Left lung (tissue), 10 donors: ENCODE measurements around the gene ERBB4. TPM values are rescaled to one million over a fixed set of nuclear protein-coding genes. Genes with fewer than 3 reads are reported as not detected.

ENCODE experiments used
- ATAC-seq: fragments of 200-7000 bp; cut with Tn5 transposase; one replicate; pipeline ENCODE4 v1.9.1; 2020; ENCODE audit warnings: moderate library complexity
- DNase-seq, 4 donors: peaks; one replicate each; pipeline ENCODE4 v3.0.0-alpha.2; 2013 to 2020
- H3K27ac ChIP-seq, 2 donors: fragments of 200-600 bp; sonication (generic) in 1 of 2; one replicate each; pipeline versions ENCODE4 v1.5.0 to v1.8.0; 2020 to 2021
- H3K27me3 ChIP-seq, 2 donors: fragments of 200-600 bp; sonication (generic) in 1 of 2; one replicate each; pipeline versions ENCODE4 v1.5.0 to v1.8.0; 2020 to 2021
- H3K36me3 ChIP-seq, 2 donors: fragments of 200-600 bp; sonication (generic) in 1 of 2; one replicate each; pipeline versions ENCODE4 v1.5.0 to v1.8.0; 2020 to 2021
- H3K4me1 ChIP-seq, 2 donors: fragments of 200-600 bp; one replicate each; pipeline ENCODE4 v1.8.0; 2021
- H3K4me3 ChIP-seq, 2 donors: fragments of 200-600 bp; sonication (generic) in 1 of 2; one replicate each; pipeline versions ENCODE4 v1.5.0 to v1.8.0; 2020 to 2021; ENCODE audit warnings: mild to moderate bottlenecking in 1 of 2
- H3K9me3 ChIP-seq, 2 donors: fragments of 200-600 bp; sonication (generic) in 1 of 2; one replicate each; pipeline versions ENCODE4 v1.5.0 to v1.8.0; 2020 to 2021
- CTCF ChIP-seq, 2 donors: fragments of 200-600 bp; sonication (generic) in 1 of 2; IDR thresholded peaks; one replicate each; pipeline versions ENCODE4 v1.5.0 to v1.8.0; 2021; ENCODE audit warnings: antibody characterized with exemption in 2 of 2
- intact Hi-C, 2 donors: fragments of 100-400 bp; cut with DNase I; formaldehyde crosslinking; loops; one replicate each; pipeline versions ENCODE4 v1.11.2 to v1.14.2; 2022
- polyA plus RNA-seq, 6 donors: library from polyadenylated mRNA; unstranded; fragments of 120-200 nt; gene quantifications; one replicate each; pipeline ENCODE4 v1.2.1, GENCODE V29; 2013; ENCODE audit not compliant: insufficient read length in 6 of 6
- total RNA-seq, 2 donors: library from RNA; stranded (reverse); fragmentation: NEBNext Ultra II Directional; extraction: Animal tissue kit (Norgen Biotek cat#: 25700); gene quantifications; one replicate each; pipeline ENCODE4 v1.2.1, GENCODE V29; 2021
- donor health status: DM: no; HTN: yes; CAD: no.
- donor health status: DM: no; HTN: no; CAD: no.

The ERBB4 gene
- total and polyA plus RNA-seq, 8 donors = 0.89 to 16.0 (median 1.4) TPM

- ATAC-seq = no peak
- H3K4me1 ChIP-seq = no peaks in the 10 kb centered on the region
- intact Hi-C loops = no loop called here
- no peaks in the 10 kb centered on the region for H3K36me3 ChIP-seq
- no peak overlapping the region for H3K27ac ChIP-seq
- DNase-seq = no peak
- no peak overlapping the region for H3K4me3 ChIP-seq
- H3K9me3 ChIP-seq = peaks cover 0 to 9% of the 10 kb centered on the region in 2 donors
- no peaks in the 10 kb centered on the region for H3K27me3 ChIP-seq
- no peak for TF ChIP-seq CTCF (IDR thresholded peaks at IDR 0.05)
Measured at GRCh38 chr2:212064318-212064717, 474.3 kb downstream of the ERBB4 start.

- no peak overlapping the region for H3K27ac ChIP-seq
- peaks cover 0 to 46% of the 10 kb centered on the region in 2 donors for H3K9me3 ChIP-seq
- H3K36me3 ChIP-seq = no peaks in the 10 kb centered on the region
- H3K4me3 ChIP-seq = no peak overlapping the region
- no peaks in the 10 kb centered on the region for H3K4me1 ChIP-seq
- DNase-seq (no peak), ATAC-seq (no peak)
- no peak for TF ChIP-seq CTCF (IDR thresholded peaks at IDR 0.05)
- no peaks in the 10 kb centered on the region for H3K27me3 ChIP-seq
- intact Hi-C loops = no loop called here
Measured at GRCh38 chr2:212052412-212053159, 486.0 kb downstream of the ERBB4 start.

GRCh38 chr2:212050871-212051270, 487.7 kb downstream of the ERBB4 start:
- Histone ChIP-seq H3K4me1 (no peaks in the 10 kb centered on the region), H3K27ac (no peak overlapping the region), H3K9me3 (peaks cover 0 to 36% of the 10 kb centered on the region in 2 donors), H3K27me3 (no peaks in the 10 kb centered on the region), H3K4me3 (no peak overlapping the region), H3K36me3 (no peaks in the 10 kb centered on the region)
- ATAC-seq (no peak), DNase-seq (peak in 1 of 4 donors; percentile 5)
- no peak for TF ChIP-seq CTCF (IDR thresholded peaks at IDR 0.05)
- intact Hi-C loops = no loop called here

GRCh38 chr2:212042562-212042961, 496.0 kb downstream of the ERBB4 start:
- Histone ChIP-seq H3K27ac (no peak overlapping the region), H3K27me3 (no peaks in the 10 kb centered on the region), H3K4me1 (no peaks in the 10 kb centered on the region), H3K36me3 (no peaks in the 10 kb centered on the region), H3K9me3 (no peaks in the 10 kb centered on the region), H3K4me3 (no peak overlapping the region)
- no peak for DNase-seq
- intact Hi-C loops = no loop called here
- no peak for TF ChIP-seq CTCF (IDR thresholded peaks at IDR 0.05)
- no peak for ATAC-seq

GRCh38 chr2:212037062-212037461, 501.5 kb downstream of the ERBB4 start:
- TF ChIP-seq CTCF (IDR thresholded peaks at IDR 0.05) = no peak
- no peak for ATAC-seq
- H3K4me3 ChIP-seq = no peak overlapping the region
- H3K9me3 ChIP-seq = no peaks in the 10 kb centered on the region
- H3K36me3 ChIP-seq = no peaks in the 10 kb centered on the region
- no peaks in the 10 kb centered on the region for H3K27me3 ChIP-seq
- H3K4me1 ChIP-seq = no peaks in the 10 kb centered on the region
- no peak for DNase-seq
- no peak overlapping the region for H3K27ac ChIP-seq
- intact Hi-C loops = no loop called here
